Right lobe of liver (tissue), 6 donors: ENCODE data around the gene SACM1L. TPM values are rescaled to one million over a fixed set of nuclear protein-coding genes. Genes with fewer than 3 reads are reported as not detected.

Experiments used
- ATAC-seq, 4 donors: fragments of 200-7000 bp; cut with Tn5 transposase; one replicate each; pipeline ENCODE4 v1.9.1; 2020; ENCODE audit warnings: mild to moderate bottlenecking in 4 of 4, moderate library complexity in 4 of 4
- DNase-seq, 3 donors: peaks; one replicate each; pipeline ENCODE4 v3.0.0-alpha.2; 2020
- H3K27ac ChIP-seq, 3 donors: fragments of 200-600 bp; one replicate each; pipeline ENCODE4 v1.8.0; 2022
- H3K27me3 ChIP-seq, 2 donors: fragments of 200-600 bp; one replicate each; pipeline ENCODE4 v1.8.0; 2022
- H3K36me3 ChIP-seq, 4 donors: fragments of 200-600 bp; sonication (generic) in 1 of 4; one replicate each; pipeline versions ENCODE4 v1.5.1 to v1.8.0; 2017 to 2022; ENCODE audit warnings: control low read depth in 1 of 4
- H3K4me1 ChIP-seq, 4 donors: fragments of 200-600 bp; sonication (generic) in 1 of 4; one replicate each; pipeline versions ENCODE4 v1.5.1 to v1.8.0; 2017 to 2022; ENCODE audit warnings: control low read depth in 1 of 4
- H3K4me3 ChIP-seq, 3 donors: fragments of 200-600 bp; one replicate each; pipeline ENCODE4 v1.8.0; 2022
- H3K9me3 ChIP-seq, 4 donors: fragments of 200-600 bp; sonication (generic) in 1 of 4; one replicate each; pipeline versions ENCODE4 v1.5.1 to v1.8.0; 2017 to 2022; ENCODE audit warnings: control low read depth in 1 of 4
- POLR2A ChIP-seq: fragments of 450-650 bp; IDR thresholded peaks from one replicate; pipeline ENCODE4 v1.6.1; 2017; ENCODE audit warnings: antibody characterized with exemption, mild to moderate bottlenecking
- WGBS: methylation state at CpG from one replicate; pipeline ENCODE4 v1.1.6; 2018; ENCODE audit warnings: low coverage, low lambda C conversion rate; ENCODE audit not compliant: insufficient coverage; ENCODE audit errors: missing lambda C conversion rate; 5-methylcytosine and 5-hydroxymethylcytosine counted together
- intact Hi-C, 2 donors: fragments of 100-400 bp; cut with DNase I; formaldehyde crosslinking; loops; one replicate each; pipeline versions ENCODE4 v1.11.2 to v1.14.1; 2022
- total RNA-seq, 6 experiments: library from RNA; depleted of rRNA in 2 of 6; stranded (reverse); fragments of >200 nt in 2 of 6; fragmentation: NEBNext Ultra II Directional in 3 of 6; extraction: Animal tissue kit (Norgen Biotek cat#: 25700) in 3 of 6; gene quantifications; one replicate each; pipeline versions ENCODE4 v1.1.0 to v1.2.4, GENCODE V29; 2016 to 2023
- TF ChIP-seq, protein P1 (sequence below), 4 donors: fragments of 200-600 bp in 3 of 4; fragments of 450-650 bp in 1 of 4; IDR thresholded peaks; one replicate each; pipeline versions ENCODE4 v1.5.1 to v1.8.0; 2016 to 2022; ENCODE audit warnings: antibody characterized with exemption in 4 of 4, mild to moderate bottlenecking in 2 of 4
- donor health status: DM: no; HTN: yes; CAD: no.
- donor health status: DM: no; HTN: no; CAD: no.
- donor health status: DM: no; HTN: no; CAD: no.
- donor health status: DM: no; HTN: yes; CAD: no.
- donor health status: DM: no; HTN: yes; CAD: no.

The SACM1L gene
- total RNA-seq, 6 experiments from 2014 or later, result 16.8 to 23.9 (median 21.5) TPM

DNA sequence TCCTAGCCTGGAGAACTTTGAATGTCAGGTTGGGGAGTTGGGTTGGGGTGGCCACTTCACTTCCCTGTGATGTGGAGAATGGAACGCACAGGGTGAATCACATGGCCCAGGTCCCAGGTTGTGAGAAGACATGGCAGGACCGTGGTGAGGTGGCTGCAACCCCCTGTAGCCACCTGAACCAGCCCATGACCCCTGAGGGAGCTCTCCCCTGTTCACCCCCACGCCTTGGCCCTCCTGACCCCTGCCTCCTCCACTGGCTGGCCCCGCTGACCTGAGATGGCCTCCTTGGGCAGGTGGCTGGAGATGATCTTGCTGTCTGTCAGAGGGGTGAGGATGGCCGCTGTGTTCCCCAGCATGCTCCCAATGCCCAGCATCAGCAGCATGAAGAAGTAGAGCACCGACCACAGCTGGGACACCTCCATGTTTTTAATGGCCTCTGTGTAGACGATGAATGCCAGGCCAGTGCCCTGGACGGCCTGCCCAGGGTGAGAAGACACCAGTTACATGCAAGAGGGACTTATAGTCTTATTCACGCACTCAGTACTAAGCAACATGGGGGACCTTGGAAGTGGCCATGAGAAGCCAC, 76.2 kb downstream of the SACM1L start:
- no peak for TF ChIP-seq POLR2A
- no peak for ATAC-seq
- Histone ChIP-seq H3K36me3 (no peaks in the 10 kb centered on the region), H3K9me3 (no peaks in the 10 kb centered on the region), H3K4me1 (peaks cover 0 to 14% (median 4%) of the 10 kb centered on the region in 4 donors), H3K27ac (no peak overlapping the region), H3K27me3 (no peaks in the 10 kb centered on the region), H3K4me3 (no peak overlapping the region)
- 69% methylated on average over 2 of the region's 9 CpGs for WGBS
- intact Hi-C loops, result loop anchor here (10.0 kb wide), 2 partner anchors 159 to 319 kb away; no protein-coding TSS in a partner anchor
- DNase-seq, result no peak

GRCh38 chr3:45765958-45766357, 76.8 kb downstream of the SACM1L start:
- Histone ChIP-seq H3K36me3 (no peaks in the 10 kb centered on the region), H3K27ac (no peak overlapping the region), H3K27me3 (no peaks in the 10 kb centered on the region), H3K9me3 (no peaks in the 10 kb centered on the region), H3K4me3 (no peak overlapping the region), H3K4me1 (peaks cover 0 to 14% (median 4%) of the 10 kb centered on the region in 4 donors)
- ATAC-seq (no peak), DNase-seq (peak in 1 of 3 donors; percentile 14)
- intact Hi-C loops, result loop anchor here (10.0 kb wide), 2 partner anchors 159 to 319 kb away; no protein-coding TSS in a partner anchor
- TF ChIP-seq POLR2A, result no peak
- TF ChIP-seq, protein P1, sequence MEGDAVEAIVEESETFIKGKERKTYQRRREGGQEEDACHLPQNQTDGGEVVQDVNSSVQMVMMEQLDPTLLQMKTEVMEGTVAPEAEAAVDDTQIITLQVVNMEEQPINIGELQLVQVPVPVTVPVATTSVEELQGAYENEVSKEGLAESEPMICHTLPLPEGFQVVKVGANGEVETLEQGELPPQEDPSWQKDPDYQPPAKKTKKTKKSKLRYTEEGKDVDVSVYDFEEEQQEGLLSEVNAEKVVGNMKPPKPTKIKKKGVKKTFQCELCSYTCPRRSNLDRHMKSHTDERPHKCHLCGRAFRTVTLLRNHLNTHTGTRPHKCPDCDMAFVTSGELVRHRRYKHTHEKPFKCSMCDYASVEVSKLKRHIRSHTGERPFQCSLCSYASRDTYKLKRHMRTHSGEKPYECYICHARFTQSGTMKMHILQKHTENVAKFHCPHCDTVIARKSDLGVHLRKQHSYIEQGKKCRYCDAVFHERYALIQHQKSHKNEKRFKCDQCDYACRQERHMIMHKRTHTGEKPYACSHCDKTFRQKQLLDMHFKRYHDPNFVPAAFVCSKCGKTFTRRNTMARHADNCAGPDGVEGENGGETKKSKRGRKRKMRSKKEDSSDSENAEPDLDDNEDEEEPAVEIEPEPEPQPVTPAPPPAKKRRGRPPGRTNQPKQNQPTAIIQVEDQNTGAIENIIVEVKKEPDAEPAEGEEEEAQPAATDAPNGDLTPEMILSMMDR (IDR thresholded peaks at IDR 0.05), result no peak
- 76% methylated on average over 8 of the region's 8 CpGs for WGBS

DNA sequence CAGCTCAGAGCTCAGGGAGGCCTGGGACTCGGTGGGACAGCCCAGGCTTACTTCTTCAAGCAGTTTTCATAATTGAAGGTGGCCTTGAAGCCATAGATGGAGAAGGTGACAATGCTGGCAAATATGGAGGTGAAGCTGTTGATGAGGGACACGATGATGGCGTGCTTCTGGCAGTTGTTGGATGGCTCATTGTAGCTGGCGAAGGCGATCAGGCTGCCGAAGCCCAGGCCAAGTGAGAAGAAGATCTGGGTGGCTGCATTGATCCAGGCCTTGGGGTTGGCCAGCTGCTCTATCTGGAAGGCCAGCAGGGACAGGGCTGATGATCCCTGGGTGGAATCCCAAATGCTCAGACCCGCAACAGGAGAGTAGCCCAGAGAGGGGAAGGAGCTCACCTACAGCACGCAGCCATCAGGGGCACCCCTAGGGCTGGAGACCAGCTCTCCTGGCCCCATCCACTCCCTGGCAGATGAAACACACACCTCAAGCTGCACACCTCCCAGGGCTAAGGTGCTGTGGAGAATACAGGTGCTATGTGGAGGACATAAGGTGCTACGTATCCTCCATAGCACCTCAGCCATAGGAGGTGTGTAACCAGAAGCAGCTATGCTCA, 82.1 kb downstream of the SACM1L start:
- ATAC-seq (no peak), DNase-seq (peak in 1 of 3 donors; percentile 27)
- Histone ChIP-seq H3K27me3 (no peaks in the 10 kb centered on the region), H3K27ac (no peak overlapping the region), H3K4me1 (peaks cover 0 to 2% (median 0%) of the 10 kb centered on the region in 4 donors), H3K4me3 (no peak overlapping the region), H3K9me3 (no peaks in the 10 kb centered on the region), H3K36me3 (no peaks in the 10 kb centered on the region)
- intact Hi-C loops, result no loop called here
- TF ChIP-seq POLR2A, result no peak
- WGBS, result 100% methylated on average over 1 of the region's 9 CpGs

- Histone ChIP-seq H3K4me3 (no peak overlapping the region), H3K9me3 (no peaks in the 10 kb centered on the region), H3K27me3 (no peaks in the 10 kb centered on the region), H3K4me1 (peaks cover 0 to 8% (median 0%) of the 10 kb centered on the region in 4 donors), H3K27ac (no peak overlapping the region), H3K36me3 (no peaks in the 10 kb centered on the region)
- WGBS, result 80% methylated on average over 1 of the region's 5 CpGs
- DNase-seq (peak in 1 of 3 donors; percentile 13), ATAC-seq (no peak)
- intact Hi-C loops, result no loop called here
- no peak for TF ChIP-seq POLR2A
- TF ChIP-seq, protein P1 (IDR thresholded peaks at IDR 0.05), result no peak
Observed at GRCh38 chr3:45771831-45772230, 82.6 kb downstream of the SACM1L start.

DNA sequence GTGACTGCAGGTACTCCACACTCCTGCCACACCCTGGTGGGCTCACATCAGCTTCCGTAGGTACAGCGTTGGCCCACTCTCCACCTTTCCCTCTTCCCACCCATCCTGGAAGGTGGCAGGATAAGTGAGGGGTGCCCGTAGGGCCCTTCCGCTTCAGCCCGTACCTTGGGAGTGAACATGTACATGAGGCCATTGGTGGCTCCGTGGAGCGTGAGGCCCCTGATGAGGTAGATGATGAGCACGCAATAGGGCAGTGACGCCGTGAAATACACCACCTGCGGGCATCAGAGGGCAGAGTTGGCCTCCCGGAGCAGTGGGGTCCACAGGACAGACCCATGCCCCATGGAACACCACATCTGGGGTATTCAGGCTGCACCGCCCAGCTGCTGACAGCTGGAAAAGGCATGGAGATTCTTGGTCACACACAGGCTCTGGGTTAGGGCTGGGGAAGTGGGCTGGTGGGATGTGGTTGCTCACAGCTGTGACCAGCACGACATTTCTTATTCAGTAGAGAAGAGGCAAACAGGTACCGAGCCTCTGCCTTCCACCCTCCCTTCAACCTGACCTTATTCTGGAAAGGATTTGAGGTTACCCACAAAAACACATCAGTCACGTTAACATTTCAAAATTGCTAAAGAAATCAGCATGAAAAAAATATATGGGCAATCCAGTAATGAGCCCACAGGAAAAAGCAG, 83.3 kb downstream of the SACM1L start:
- 40% methylated on average over 2 of the region's 16 CpGs for WGBS
- DNase-seq, result peak in 1 of 3 donors; percentile 33
- peaks cover 0 to 8% (median 0%) of the 10 kb centered on the region in 4 donors for H3K4me1 ChIP-seq
- no peak for ATAC-seq
- H3K27me3 ChIP-seq, result no peaks in the 10 kb centered on the region
- intact Hi-C loops, result no loop called here
- H3K9me3 ChIP-seq, result no peaks in the 10 kb centered on the region
- TF ChIP-seq, protein P1 (IDR thresholded peaks at IDR 0.05), result no peak
- TF ChIP-seq POLR2A, result no peak
- H3K36me3 ChIP-seq, result no peaks in the 10 kb centered on the region
- no peak overlapping the region for H3K4me3 ChIP-seq
- H3K27ac ChIP-seq, result no peak overlapping the region
